Fibroblast of the aortic adventitia (primary cell): ENCODE measurements around the gene SHANK1. TPM values are rescaled to one million over a fixed set of nuclear protein-coding genes. Genes with fewer than 3 reads are reported as not detected.
A peak's percentile ranks its signal among the peaks of the same experiment; 100 is the strongest.
"Not testable (repeated sequence)": the region's sequence is repeated elsewhere in the genome, so short reads cannot be mapped to it uniquely, and the experiment has no call there.

Source experiments
- DNase-seq: peaks from one replicate; pipeline ENCODE4 v3.0.0-alpha.2; 2010; ENCODE audit warnings: low read depth
- H3K4me3 ChIP-seq: 2 replicates; pipeline ENCODE4 v1.5.1; 2011; ENCODE audit warnings: low read depth, mild to moderate bottlenecking, control low read depth, low read length, moderate library complexity
- CTCF ChIP-seq: IDR thresholded peaks from 2 replicates; pipeline ENCODE4 v1.5.1; 2011; ENCODE audit warnings: mild to moderate bottlenecking, low read length, control low read depth, inconsistent platforms; ENCODE audit not compliant: insufficient read depth
- total RNA-seq: library from RNA; depleted of rRNA; stranded (reverse); fragments of >200 nt; gene quantifications from 2 replicates; pipeline ENCODE4 v1.2.3, GENCODE V29; 2012; ENCODE audit warnings: low replicate concordance

SHANK1 gene
- 2.6 and 4.2 TPM in 2 replicates for total RNA-seq

- peak within 1 kb of the TSS; percentile 61 for H3K4me3 ChIP-seq
- DNase-seq = no peak
- no peak for TF ChIP-seq CTCF
Measured at GRCh38 chr19:50719566-50719965, at the start of gene SHANK1. Gene SHANK1, minus strand, starts transcription at chr19:50719802. Its CDS starts 2,883 bp downstream, at chr19:50716919.

- no peak overlapping the region for H3K4me3 ChIP-seq
- no peak for DNase-seq
- no peak for TF ChIP-seq CTCF
Measured at GRCh38 chr19:50768277-50768676, 48.7 kb upstream of the SHANK1 start.

- H3K4me3 ChIP-seq, DNase-seq: not testable (repeated sequence)
Measured at GRCh38 chr19:50767263-50767662, 47.7 kb upstream of the SHANK1 start.

GRCh38 chr19:50766746-50767145 lies 47.1 kb upstream of the SHANK1 start:
- H3K4me3 ChIP-seq, DNase-seq: not testable (repeated sequence)

DNA sequence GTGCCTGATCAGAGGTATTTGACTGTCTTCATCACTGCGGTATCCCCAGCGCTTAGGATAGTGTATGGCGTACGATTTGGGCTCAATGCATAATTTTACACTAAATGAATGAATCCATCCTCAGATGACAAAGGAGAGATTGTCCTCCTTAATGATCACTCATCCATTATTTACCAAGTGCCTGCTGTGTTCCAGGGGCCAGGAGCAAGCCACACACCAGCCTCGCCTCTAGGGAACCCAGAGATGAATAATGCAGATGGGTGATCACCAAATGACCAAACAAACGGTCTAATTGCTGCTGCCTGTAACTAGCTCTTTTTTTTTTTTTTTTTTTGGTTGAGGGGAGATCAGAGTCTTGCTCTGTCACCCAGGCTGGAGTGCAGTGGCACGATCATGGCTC lies 44.8 kb upstream of the SHANK1 start:
- no peak for TF ChIP-seq CTCF
- no peak for DNase-seq
- H3K4me3 ChIP-seq = no peak overlapping the region

GRCh38 chr19:50763521-50763920 lies 43.9 kb upstream of the SHANK1 start:
- not testable (repeated sequence) for H3K4me3 ChIP-seq, DNase-seq

GRCh38 chr19:50761501-50761900 lies 41.9 kb upstream of the SHANK1 start:
- H3K4me3 ChIP-seq, DNase-seq: not testable (repeated sequence)

GRCh38 chr19:50759886-50760285 lies 40.3 kb upstream of the SHANK1 start:
- TF ChIP-seq CTCF = no peak
- no peak overlapping the region for H3K4me3 ChIP-seq
- peak; percentile 15 for DNase-seq

- DNase-seq, H3K4me3 ChIP-seq: not testable (repeated sequence)
Measured at GRCh38 chr19:50759076-50759475, 39.5 kb upstream of the SHANK1 start.

DNA sequence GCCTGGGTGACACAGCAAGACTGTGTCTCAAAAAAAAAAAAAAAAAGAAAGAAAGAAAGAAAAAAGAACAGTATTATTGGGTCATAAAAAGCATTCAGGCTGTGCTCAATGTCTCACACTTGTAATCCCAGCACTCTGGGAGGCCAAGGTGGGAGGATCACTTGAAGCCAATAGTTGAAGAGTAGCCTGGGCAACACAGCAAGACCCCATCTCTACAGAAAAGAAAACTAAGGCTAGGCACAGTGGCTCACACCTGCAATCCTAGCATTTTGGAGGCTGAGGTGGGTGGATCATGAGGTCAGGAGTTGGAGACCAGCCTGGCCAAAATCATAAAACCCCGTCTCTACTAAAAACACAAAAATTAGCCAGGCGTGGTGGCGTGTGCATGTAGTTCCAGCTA lies 38.0 kb upstream of the SHANK1 start:
- DNase-seq, H3K4me3 ChIP-seq: not testable (repeated sequence)

DNA sequence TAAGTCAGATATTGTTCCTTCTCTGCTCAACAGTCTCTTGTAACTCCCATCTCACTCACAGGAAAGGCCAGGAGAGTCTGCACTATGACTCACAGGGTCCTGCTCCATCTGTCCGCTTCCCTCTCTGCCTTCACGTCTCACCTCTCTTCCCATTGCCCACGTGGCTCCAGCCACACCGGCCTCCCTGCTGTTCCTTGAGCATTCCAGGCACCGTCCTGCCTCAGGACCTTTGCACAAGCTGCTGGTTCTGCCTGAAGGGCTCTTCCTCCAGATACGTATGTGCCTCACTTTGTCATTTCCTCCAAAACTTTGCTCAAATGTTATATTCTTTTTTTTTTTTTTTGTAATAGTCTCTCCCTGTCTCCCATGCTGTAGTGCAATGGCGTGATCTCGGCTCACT lies 36.6 kb upstream of the SHANK1 start:
- not testable (repeated sequence) for H3K4me3 ChIP-seq, DNase-seq
